Measurements from ENCODE around the gene ZNF366. TPM values are rescaled to one million over a fixed set of nuclear protein-coding genes. Genes with fewer than 3 reads are reported as not detected.

ZNF366 gene
- total RNA-seq, 2 donors from 2014 or later: not detected

Other genes with a start within 250 kb of the ZNF366 start
- 100 to 1,000 TPM in 1 of 2 donors, 10 to 100 TPM in 1; 87.4 to 116 TPM for gene MRPS27, start 187.2 kb downstream of the ZNF366 start, total RNA-seq
- gene PTCD2, start 187.0 kb downstream of the ZNF366 start, total RNA-seq: 10 to 100 TPM; 10.3 to 12.8 TPM